ENCODE data around the gene ARHGAP27.
"Not testable (repeated sequence)": the region's sequence is repeated elsewhere in the genome, so short reads cannot be mapped to it uniquely, and the experiment has no call there.

The ARHGAP27 gene

GRCh38 chr17:45432405-45433158 is at the start of gene ARHGAP27:
Gene ARHGAP27, minus strand, starts transcription at chr17:45432870. Its CDS starts 2,591 bp downstream, at chr17:45430279.
- DNase-seq: no peak

DNA sequence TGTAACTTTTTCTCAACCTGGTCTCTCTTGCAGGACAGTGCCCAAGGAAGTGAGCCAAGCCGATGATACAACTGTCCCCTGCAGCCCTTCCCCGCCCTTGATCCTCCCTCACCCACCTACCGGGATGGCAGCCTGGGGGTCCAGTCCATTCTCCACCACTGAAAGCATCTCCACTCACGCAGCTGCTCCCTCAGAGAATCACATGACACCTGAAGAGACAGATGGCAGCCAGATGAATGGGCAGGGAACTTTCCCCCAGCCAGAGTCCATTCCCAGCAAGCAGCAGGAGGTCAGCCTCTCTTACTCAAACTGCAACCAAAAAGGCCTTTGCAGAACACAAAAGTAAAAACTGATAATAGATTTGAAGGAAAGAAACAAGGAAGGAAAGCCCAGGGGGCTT is 49.6 kb upstream of the ARHGAP27 start:
- not testable (repeated sequence) for DNase-seq

DNA sequence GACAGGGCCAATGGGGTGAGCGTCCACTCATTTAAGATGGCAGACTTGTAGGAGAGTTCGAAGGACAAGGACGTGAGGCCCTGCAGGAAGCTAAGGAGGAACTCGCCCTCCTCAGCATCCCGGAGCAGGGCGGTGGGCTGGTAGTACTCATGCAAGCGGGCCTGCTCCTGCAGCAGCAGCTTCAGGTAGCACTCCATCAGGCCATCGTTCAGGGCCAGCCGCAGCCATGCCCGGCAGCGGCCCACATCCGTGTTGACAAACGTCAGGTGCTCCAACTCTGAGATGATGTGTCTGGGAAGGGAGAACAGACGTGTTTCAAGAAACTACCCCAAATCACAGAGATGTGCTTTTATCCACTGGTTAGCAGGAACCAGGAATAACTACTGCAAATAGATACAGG is 42.8 kb upstream of the ARHGAP27 start:
- not testable (repeated sequence) for DNase-seq

DNA sequence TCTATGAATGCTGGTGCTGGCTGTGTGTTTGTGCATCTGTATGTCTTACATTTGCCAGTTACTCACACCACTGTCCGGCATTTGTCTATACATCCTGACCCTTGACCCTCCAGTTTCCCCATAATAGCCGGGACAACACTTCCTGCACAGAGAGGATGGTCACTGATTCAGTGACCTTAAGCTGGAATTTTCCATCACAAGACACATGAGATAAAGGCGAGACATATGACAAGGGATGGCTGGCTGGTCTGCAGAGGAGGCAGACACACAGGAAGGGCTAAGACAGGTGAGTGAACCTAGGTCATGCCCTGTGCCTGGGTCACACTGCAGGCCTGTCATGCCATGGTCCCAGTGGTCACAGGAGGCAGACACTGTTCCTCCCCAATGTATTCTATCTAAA is 39.6 kb upstream of the ARHGAP27 start:
- DNase-seq: not testable (repeated sequence)

DNA sequence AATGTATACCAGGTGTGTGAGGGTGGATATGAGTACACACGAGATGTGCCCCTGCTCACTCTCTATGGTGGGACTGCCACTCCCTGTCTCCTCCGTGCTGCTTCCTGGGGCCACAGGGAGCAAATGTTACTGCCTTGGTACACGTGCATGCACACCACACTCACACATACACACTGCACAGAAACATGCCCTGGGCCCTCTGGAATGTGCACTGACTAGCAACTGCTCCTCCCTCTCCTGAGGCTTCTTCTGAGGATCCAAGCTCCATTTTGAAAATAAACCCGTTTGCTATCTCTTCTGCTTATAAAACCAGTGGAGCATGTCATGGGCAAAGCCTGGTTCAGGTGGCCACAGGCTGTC is 36.5 kb upstream of the ARHGAP27 start:
- DNase-seq: not testable (repeated sequence)

GRCh38 chr17:45468293-45469203 is 35.9 kb upstream of the ARHGAP27 start:
- not testable (repeated sequence) for DNase-seq

DNA sequence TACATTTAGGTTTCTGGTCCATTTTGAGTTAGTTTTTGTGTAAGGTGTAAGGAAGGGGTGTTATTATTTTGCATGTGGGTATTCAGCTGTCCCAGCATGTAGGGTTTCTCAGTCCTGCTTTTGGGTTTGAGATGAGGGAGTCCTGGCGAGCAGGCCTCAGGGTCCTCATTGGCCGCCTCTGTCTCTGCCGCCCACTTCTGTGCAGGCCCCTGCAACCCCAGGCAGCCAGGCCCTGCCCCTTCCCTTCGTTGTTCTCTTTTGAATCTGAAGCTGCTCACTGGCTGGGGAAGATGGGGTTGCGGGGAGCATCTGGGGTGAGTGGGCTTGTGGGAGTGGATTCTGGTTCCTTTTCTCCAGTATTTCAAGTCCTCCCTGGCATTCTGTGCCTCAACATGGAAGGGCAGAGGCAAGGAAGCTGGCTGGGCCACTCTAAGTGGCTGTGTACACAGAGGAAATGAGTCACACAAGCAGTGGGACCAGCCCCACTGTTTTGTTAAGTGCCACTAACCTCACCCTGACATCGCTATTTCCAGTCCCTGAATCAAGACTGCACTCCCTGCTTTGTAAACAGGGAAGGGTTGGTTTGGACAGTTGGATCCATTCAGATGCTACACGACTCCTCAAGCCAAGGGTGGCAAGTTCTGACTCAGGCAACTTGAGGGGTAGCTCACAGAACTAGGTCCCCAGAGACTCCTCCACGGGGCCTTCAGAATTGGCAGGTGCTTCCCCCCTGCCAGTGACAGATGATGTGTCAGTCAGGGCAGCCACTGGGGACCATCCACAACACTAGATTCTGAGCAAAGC is 29.1 kb upstream of the ARHGAP27 start:
- DNase-seq: not testable (repeated sequence)

DNA sequence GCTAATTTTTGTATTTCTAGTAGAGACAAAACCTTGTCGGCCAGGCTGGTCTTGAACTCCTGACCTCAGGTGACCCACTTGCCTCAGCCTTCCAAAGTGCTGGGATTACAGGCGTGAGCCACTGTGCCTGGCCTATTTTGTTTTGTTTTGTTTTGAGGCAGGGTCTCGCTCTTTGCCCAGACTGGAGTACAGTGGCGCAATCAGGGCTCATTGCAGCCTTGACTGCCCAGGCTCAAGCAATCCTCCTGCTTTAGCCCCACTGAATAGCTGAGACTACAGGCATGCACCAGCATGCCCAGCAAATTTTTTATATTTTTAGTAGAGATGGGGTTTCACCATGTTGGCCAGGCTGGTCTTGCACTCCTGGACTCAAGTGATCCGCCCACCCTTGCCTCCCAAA is 27.8 kb upstream of the ARHGAP27 start:
- DNase-seq: not testable (repeated sequence)

DNA sequence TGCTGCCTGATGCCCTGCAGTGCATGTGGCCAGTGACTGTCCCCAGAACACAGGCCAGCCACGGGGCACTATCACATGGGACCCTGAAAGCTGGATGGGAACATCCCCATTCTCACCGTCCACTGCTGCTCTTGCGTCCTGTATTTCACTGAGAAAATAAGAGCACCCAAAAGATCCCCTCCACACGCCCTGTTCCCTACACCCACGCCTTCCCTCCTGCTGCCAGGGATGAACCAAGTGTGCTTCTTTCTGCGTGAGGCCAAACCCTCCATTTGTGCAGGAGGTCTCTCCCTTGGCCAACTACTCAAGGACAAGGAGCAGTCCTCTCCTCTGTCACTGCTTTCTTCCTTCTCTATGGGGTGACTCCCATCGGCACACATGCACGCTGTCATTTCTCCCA is 21.7 kb upstream of the ARHGAP27 start:
- not testable (repeated sequence) for DNase-seq

- DNase-seq: not testable (repeated sequence)
These were observed 21.1 kb upstream of the ARHGAP27 start for GRCh38 chr17:45453731-45454130.

GRCh38 chr17:45453225-45453534 is 20.5 kb upstream of the ARHGAP27 start:
- DNase-seq: not testable (repeated sequence)

DNA sequence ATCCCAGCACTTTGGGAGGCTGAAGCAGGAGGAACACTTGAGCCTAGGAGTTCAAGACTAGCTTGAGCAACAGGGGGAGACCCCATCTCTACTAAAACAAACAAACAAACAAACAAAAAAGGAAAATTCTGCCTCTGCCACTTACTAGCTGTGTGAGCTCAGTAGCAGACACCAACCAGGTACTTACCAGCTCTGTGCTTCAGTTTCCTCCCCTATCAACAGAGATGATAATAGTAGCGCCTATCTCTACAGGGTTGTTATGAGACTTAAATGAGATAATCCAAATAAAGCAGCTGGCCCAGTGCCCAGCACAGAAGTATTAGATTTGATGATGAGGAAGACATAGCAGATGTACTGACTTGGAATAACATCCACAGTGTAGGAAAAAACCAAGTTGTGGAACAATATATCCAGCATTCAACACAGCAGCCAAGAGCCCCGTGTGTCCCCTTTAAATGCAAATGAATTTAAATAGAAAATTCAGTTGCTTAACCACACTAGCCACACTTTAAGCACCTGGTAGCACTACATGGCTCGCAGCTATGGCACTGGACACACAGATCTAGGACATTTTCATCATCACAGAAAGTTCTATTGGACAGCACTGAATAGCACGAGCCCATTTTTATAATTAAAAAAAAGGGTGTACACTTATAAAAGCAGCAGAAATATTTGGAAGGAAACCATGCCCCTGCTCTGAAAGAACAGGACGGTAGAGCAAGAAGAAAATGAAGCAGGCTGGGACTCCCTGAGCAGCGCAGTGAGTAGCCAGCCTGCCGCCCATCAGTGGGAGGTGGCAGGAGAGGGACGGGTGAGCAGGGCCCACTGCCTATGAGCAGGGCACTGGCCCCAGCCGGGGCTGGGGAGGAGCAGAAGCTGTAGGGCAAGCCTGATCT is 19.9 kb upstream of the ARHGAP27 start:
- not testable (repeated sequence) for DNase-seq

DNA sequence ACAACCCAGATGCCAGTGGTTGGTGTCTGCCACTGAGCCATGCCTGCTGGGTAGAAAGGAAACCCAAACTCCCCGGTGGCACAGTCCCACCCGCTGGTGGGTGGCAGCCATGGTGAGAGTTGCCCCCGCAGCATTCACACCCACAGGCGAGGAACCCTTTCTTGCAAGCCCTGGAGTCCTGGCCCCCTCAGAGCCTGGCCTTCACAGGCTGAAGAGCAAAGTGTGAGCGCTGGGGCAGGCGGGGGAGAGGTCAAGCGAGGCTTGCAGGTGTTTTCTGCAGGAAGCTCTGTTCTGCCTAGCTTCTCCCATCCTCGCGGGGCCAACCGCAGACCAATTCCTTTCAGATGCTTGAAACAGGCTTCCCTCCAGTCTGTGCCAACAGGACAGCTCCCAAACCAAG is 19.0 kb upstream of the ARHGAP27 start:
- not testable (repeated sequence) for DNase-seq

DNA sequence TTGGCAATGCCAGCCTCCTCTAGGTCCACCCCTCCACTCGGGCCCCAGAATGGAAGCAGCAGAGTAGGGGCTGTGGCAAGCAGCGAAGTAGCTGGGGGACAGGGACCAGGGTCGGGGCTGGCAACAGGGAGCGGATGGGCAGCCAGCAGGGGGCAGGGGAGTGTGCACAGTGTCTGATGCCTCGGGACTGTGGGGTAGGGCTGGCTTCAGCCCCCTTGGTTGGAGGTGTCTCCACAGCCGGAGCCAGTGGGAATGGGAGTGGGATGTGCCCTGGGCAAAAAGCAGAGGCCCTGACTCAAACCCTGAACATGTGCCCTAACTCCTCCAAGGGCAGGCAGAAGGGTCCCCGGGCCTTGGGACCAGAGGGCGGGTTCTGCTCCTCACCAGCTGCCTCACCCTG is 18.5 kb upstream of the ARHGAP27 start:
- DNase-seq: no peak

DNA sequence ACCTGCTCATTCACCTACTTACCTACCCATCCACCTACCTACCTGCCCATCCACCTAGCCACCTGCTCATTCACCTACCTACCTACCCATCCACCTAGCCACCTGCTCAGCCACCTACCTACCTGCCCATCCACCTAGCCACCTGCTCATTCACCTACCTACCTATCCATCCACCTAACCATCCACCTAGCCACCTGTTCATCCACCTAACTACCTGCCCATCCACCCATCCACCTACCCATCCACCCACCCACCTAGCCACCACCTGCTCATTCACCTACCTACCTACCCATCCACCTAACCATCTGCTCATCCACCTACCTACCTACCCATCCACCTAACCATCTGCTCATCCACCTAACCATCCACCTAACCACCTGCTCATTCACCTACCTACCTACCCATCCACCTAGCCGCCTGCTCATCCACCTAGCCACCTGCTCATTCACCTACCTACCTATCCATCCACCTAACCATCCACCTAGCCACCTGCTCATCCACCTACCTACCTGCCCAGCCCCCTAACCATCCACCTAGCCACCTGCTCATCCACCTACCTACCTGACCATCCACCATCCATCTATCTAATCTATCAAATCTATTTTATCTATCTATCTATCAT is 17.1 kb upstream of the ARHGAP27 start:
- not testable (repeated sequence) for DNase-seq

- not testable (repeated sequence) for DNase-seq
These were observed 16.6 kb upstream of the ARHGAP27 start for GRCh38 chr17:45449260-45449659.

- DNase-seq: not testable (repeated sequence)
These were observed 15.8 kb upstream of the ARHGAP27 start for GRCh38 chr17:45448483-45448882.

GRCh38 chr17:45448066-45448465 is 15.4 kb upstream of the ARHGAP27 start:
- DNase-seq: not testable (repeated sequence)

- not testable (repeated sequence) for DNase-seq
These were observed 15.0 kb upstream of the ARHGAP27 start for GRCh38 chr17:45447650-45448049.

GRCh38 chr17:45446872-45447625 is 14.4 kb upstream of the ARHGAP27 start:
- DNase-seq: not testable (repeated sequence)

Data from activated CD4-positive, alpha-beta T cell treated with anti-CD3 and anti-CD28 coated beads for 4 hours (primary cell).